ENCODE results near the gene HAUS3.

DNA sequence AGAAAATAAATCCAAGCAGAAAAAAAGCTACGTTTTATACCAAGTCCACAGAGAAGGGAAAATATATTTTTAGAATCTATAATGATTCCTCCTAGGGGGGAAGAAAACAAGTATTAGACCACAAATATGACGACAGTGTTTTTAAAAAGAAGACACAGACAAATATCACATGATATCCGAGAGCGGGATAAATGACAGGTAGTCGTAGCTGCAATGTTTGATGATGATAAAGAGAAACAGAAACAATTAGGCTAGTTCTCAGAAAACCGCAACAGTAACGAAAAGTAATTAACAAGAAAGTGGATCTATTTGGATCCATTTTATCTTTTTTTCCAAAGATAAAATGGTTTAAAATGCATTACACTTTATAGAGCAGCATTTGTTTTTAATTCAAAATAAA, 918 bp downstream of the HAUS3 start:
- TF ChIP-seq, protein P1, sequence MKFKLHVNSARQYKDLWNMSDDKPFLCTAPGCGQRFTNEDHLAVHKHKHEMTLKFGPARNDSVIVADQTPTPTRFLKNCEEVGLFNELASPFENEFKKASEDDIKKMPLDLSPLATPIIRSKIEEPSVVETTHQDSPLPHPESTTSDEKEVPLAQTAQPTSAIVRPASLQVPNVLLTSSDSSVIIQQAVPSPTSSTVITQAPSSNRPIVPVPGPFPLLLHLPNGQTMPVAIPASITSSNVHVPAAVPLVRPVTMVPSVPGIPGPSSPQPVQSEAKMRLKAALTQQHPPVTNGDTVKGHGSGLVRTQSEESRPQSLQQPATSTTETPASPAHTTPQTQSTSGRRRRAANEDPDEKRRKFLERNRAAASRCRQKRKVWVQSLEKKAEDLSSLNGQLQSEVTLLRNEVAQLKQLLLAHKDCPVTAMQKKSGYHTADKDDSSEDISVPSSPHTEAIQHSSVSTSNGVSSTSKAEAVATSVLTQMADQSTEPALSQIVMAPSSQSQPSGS (tag by site-specific recombination; IDR thresholded peaks at IDR 0.05; ENCODE audit: low read depth): no peak
- TF ChIP-seq ZNF624 (tag by site-specific recombination; IDR thresholded peaks at IDR 0.05): no peak

All from HEK293 (cell line).